Regular cardiac myocyte (primary cell): ENCODE data around the gene TOMM22. TPM values are rescaled to one million over a fixed set of nuclear protein-coding genes. Genes with fewer than 3 reads are reported as not detected.

Source experiments
- total RNA-seq: library from RNA; depleted of rRNA; stranded (reverse); fragments of >200 nt; gene quantifications from 2 replicates; pipeline ENCODE4 v1.2.3, GENCODE V29; 2014

The TOMM22 gene
- total RNA-seq, result 62.9 and 118 TPM in 2 replicates

GRCh38 chr22:38681582-38682335, at the start of gene TOMM22:
TOMM22 (plus strand) TSS chr22:38681957; CDS start chr22:38681979, 22 bp downstream.

GRCh38 chr22:38656256-38657044, 25.3 kb upstream of the TOMM22 start, which contains the start of the genes CBY1 and FAM227A:
CBY1 (plus strand) TSS chr22:38656638; CDS start chr22:38668055, 11,417 bp downstream.
FAM227A (minus strand) TSS chr22:38656392; CDS start chr22:38650168, 6,224 bp downstream.

DNA sequence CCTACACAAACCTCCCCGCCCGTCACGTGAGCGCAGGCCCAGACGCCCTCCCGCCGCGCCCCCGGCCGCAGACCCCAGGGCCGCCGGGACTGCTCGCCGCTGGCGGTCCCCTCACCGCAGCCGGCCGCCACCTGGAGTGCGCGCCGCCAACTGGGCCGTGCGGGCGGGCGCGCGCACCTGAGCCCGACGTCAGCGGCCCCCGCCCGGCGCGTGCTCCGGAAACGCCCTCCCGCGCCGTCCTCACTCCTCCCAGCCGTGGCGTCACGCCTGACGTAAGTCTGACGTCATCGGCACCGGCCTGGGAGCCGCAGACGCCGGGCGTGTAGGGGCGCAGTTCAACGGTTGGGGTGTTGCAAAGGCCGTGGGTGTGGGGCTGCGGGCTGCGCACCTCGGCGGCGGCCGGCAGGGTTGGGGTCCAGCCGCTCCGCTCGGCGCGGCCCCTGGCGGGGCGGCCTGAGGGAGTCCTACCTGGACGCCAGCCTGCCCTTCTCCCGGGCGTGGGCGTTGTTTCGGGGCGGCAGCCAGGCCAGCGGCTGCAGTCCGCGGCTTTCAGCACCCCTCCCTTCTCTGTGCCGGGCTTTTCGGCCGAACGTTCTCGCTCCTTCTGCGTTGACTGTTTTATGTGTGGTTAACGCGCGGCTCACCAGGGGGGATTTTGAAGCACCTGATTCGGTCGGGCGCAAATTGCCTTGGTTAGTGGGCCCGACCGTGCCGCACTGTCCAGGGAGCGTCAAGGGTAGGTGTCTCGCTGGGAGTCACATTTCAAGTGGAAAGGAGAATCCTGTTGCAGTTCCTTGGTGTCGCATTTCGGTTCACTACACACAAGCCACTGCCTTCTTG, 19.3 kb downstream of the TOMM22 start, which contains the start of gene JOSD1:
TSS of gene JOSD1 (minus strand) at position 155 of the 840 bp plus-strand sequence. CDS start 956 bp downstream, outside the sequence.

DNA sequence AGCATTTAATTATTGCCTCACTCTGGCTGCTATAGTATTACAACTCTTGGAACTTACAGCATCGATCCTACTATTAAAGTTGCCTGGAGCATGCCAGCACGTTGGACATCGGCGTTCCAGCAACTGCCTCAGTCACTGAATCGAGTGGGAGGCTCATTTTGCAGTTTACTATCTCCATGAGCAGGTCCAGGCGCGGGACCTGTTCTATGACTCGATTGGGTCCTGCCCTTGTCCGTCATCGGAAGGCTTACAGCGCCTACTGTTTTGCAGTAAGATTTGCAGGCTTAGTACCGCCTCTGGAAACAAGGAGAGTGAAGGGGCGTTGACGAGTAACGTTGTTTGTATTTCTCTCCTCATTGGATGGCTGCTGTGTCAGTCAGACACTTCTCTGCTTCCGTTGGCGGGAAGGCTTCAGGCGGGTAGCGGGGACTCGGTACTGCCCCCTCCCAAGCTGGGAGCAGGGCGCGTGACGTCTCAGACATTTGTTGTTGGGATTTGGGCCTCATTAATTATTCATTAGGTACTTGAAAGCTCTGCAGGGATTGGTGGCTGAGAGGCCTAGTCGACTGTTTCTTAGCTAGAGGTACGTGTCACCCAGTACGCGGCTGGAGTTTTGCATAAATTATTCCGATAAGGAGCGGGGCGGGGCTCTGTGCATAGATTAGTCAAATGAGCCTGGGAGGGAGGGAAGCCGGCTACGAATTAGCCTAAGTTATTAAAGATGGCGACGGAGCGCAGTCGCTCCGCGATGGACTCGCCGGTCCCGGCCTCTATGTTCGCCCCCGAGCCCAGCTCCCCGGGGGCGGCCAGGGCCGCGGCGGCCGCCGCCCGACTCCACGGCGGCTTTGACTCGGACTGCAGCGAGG, 23.7 kb downstream of the TOMM22 start, which contains the start of gene GTPBP1:
TSS of gene GTPBP1 (plus strand) at position 710 of the 866 bp plus-strand sequence. CDS start at position 722, 12 bp downstream.

Other genes with a start within 250 kb of the TOMM22 start
- gene KCNJ4, start 226.8 kb upstream of the TOMM22 start, total RNA-seq, result not detected in 2 replicates
- 147 and 213 TPM in 2 replicates for gene KDELR3, start 213.9 kb upstream of the TOMM22 start, total RNA-seq
- 314 and 414 TPM in 2 replicates for gene DDX17, start 175.6 kb upstream of the TOMM22 start, total RNA-seq
- 1.4 and 4.2 TPM in 2 replicates for gene DMC1, start 111.8 kb upstream of the TOMM22 start, total RNA-seq
- 1.3 and 1.7 TPM in 2 replicates for gene FAM227A, start 25.6 kb upstream of the TOMM22 start, total RNA-seq
- gene CBY1, start 25.3 kb upstream of the TOMM22 start, total RNA-seq, result 17.8 and 30.7 TPM in 2 replicates
- 55.4 and 74.7 TPM in 2 replicates for gene JOSD1, start 19.0 kb downstream of the TOMM22 start, total RNA-seq
- gene GTPBP1, start 24.0 kb downstream of the TOMM22 start, total RNA-seq, result 27.2 and 28.5 TPM in 2 replicates
- gene SUN2, start 74.0 kb downstream of the TOMM22 start, total RNA-seq, result 65.6 and 69.1 TPM in 2 replicates
- gene DNAL4, start 112.2 kb downstream of the TOMM22 start, total RNA-seq, result 8.8 and 19.7 TPM in 2 replicates
- gene NPTXR, start 162.1 kb downstream of the TOMM22 start, total RNA-seq, result 0.58 and 2.5 TPM in 2 replicates
- 42.0 and 60.4 TPM in 2 replicates for gene CBX6, start 190.3 kb downstream of the TOMM22 start, total RNA-seq